ENCODE results near the gene SUMF2. TPM values are rescaled to one million over a fixed set of nuclear protein-coding genes. Genes with fewer than 3 reads are reported as not detected.

The SUMF2 gene
- total and polyA plus RNA-seq, 2 of the 13 experiments (the other 11 are each of a cell fraction or from before 2014, with no cell fraction given) = 48.9 to 54.4 TPM

DNA sequence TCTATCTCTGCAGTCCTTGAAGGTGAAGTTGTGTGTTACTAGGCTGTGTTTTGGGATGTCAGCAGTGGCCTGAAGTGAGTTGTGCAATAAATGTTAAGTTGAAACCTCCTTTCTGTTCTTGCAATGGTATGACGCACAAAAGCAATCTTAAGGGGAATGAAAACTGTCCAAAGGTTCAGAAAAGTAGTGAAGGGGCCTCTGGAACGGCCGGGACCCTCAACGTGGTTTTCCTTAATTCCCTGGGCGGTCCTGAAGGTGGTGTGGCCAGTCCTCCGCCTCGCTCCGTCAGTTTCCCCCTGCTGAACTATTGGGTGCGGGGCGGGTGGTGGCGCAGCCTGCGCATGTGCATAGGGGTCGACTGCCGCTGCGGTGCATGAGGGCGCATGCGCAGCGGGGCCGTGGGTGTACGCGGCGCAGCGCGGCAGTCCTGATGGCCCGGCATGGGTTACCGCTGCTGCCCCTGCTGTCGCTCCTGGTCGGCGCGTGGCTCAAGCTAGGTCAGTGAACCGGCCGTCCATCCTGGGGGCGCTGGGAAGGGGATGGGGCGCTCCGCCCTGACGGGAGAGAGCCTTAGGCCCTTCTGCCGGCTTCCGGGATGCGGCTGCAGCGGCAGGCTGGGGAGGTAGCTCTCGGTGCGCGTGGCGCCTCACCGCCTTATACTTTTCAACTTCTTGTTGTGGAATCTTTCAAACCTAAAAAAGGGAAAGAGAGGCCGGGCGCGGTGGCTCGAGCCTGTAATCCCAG lies at the start of gene SUMF2 (continued):
- TF ChIP-seq, protein P1, sequence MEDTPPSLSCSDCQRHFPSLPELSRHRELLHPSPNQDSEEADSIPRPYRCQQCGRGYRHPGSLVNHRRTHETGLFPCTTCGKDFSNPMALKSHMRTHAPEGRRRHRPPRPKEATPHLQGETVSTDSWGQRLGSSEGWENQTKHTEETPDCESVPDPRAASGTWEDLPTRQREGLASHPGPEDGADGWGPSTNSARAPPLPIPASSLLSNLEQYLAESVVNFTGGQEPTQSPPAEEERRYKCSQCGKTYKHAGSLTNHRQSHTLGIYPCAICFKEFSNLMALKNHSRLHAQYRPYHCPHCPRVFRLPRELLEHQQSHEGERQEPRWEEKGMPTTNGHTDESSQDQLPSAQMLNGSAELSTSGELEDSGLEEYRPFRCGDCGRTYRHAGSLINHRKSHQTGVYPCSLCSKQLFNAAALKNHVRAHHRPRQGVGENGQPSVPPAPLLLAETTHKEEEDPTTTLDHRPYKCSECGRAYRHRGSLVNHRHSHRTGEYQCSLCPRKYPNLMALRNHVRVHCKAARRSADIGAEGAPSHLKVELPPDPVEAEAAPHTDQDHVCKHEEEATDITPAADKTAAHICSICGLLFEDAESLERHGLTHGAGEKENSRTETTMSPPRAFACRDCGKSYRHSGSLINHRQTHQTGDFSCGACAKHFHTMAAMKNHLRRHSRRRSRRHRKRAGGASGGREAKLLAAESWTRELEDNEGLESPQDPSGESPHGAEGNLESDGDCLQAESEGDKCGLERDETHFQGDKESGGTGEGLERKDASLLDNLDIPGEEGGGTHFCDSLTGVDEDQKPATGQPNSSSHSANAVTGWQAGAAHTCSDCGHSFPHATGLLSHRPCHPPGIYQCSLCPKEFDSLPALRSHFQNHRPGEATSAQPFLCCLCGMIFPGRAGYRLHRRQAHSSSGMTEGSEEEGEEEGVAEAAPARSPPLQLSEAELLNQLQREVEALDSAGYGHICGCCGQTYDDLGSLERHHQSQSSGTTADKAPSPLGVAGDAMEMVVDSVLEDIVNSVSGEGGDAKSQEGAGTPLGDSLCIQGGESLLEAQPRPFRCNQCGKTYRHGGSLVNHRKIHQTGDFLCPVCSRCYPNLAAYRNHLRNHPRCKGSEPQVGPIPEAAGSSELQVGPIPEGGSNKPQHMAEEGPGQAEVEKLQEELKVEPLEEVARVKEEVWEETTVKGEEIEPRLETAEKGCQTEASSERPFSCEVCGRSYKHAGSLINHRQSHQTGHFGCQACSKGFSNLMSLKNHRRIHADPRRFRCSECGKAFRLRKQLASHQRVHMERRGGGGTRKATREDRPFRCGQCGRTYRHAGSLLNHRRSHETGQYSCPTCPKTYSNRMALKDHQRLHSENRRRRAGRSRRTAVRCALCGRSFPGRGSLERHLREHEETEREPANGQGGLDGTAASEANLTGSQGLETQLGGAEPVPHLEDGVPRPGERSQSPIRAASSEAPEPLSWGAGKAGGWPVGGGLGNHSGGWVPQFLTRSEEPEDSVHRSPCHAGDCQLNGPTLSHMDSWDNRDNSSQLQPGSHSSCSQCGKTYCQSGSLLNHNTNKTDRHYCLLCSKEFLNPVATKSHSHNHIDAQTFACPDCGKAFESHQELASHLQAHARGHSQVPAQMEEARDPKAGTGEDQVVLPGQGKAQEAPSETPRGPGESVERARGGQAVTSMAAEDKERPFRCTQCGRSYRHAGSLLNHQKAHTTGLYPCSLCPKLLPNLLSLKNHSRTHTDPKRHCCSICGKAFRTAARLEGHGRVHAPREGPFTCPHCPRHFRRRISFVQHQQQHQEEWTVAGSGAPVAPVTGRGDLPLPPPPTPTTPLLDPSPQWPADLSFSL (CRISPR knock-in tag; IDR thresholded peaks at IDR 0.05) = no peak
- TF ChIP-seq, protein P2, sequence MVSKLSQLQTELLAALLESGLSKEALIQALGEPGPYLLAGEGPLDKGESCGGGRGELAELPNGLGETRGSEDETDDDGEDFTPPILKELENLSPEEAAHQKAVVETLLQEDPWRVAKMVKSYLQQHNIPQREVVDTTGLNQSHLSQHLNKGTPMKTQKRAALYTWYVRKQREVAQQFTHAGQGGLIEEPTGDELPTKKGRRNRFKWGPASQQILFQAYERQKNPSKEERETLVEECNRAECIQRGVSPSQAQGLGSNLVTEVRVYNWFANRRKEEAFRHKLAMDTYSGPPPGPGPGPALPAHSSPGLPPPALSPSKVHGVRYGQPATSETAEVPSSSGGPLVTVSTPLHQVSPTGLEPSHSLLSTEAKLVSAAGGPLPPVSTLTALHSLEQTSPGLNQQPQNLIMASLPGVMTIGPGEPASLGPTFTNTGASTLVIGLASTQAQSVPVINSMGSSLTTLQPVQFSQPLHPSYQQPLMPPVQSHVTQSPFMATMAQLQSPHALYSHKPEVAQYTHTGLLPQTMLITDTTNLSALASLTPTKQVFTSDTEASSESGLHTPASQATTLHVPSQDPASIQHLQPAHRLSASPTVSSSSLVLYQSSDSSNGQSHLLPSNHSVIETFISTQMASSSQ (IDR thresholded peaks at IDR 0.05; ENCODE audit: low read depth) = no peak
- TF ChIP-seq, protein P2 (CRISPR knock-in tag; IDR thresholded peaks at IDR 0.05; ENCODE audit: borderline replicate concordance) = peak; percentile 57; the same call in 1 of the 2 replicates
- TF ChIP-seq IKZF1 (IDR thresholded peaks at IDR 0.05) (no peak), SALL1 (CRISPR knock-in tag; IDR thresholded peaks at IDR 0.05) (peak; percentile 90), ARID2 (CRISPR knock-in tag; IDR thresholded peaks at IDR 0.05; ENCODE audit: borderline replicate concordance) (no peak), SRY (CRISPR knock-in tag; IDR thresholded peaks at IDR 0.05) (peak; percentile 64; the same call in 1 of the 2 replicates), DMAP1 (CRISPR knock-in tag; IDR thresholded peaks at IDR 0.05) (peak; percentile 78), SP5 (CRISPR knock-in tag; IDR thresholded peaks at IDR 0.05; ENCODE audit: borderline replicate concordance, low read depth) (no peak; the same call in 1 of the 2 replicates), ZNF839 (CRISPR knock-in tag; IDR thresholded peaks at IDR 0.05; ENCODE audit: borderline replicate concordance) (peak; percentile 80; the same call in 1 of the 2 replicates), ZNF251 (CRISPR knock-in tag; IDR thresholded peaks at IDR 0.05) (no peak)
- TF ChIP-seq, protein P3, sequence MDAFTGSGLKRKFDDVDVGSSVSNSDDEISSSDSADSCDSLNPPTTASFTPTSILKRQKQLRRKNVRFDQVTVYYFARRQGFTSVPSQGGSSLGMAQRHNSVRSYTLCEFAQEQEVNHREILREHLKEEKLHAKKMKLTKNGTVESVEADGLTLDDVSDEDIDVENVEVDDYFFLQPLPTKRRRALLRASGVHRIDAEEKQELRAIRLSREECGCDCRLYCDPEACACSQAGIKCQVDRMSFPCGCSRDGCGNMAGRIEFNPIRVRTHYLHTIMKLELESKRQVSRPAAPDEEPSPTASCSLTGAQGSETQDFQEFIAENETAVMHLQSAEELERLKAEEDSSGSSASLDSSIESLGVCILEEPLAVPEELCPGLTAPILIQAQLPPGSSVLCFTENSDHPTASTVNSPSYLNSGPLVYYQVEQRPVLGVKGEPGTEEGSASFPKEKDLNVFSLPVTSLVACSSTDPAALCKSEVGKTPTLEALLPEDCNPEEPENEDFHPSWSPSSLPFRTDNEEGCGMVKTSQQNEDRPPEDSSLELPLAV (CRISPR knock-in tag; conservative IDR thresholded peaks at IDR 0.05; ENCODE audit: low read depth) = no peak
- TF ChIP-seq, protein P4, sequence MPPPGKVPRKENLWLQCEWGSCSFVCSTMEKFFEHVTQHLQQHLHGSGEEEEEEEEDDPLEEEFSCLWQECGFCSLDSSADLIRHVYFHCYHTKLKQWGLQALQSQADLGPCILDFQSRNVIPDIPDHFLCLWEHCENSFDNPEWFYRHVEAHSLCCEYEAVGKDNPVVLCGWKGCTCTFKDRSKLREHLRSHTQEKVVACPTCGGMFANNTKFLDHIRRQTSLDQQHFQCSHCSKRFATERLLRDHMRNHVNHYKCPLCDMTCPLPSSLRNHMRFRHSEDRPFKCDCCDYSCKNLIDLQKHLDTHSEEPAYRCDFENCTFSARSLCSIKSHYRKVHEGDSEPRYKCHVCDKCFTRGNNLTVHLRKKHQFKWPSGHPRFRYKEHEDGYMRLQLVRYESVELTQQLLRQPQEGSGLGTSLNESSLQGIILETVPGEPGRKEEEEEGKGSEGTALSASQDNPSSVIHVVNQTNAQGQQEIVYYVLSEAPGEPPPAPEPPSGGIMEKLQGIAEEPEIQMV (CRISPR knock-in tag; IDR thresholded peaks at IDR 0.05; ENCODE audit: low read depth) = no peak
- TF ChIP-seq, protein P5, sequence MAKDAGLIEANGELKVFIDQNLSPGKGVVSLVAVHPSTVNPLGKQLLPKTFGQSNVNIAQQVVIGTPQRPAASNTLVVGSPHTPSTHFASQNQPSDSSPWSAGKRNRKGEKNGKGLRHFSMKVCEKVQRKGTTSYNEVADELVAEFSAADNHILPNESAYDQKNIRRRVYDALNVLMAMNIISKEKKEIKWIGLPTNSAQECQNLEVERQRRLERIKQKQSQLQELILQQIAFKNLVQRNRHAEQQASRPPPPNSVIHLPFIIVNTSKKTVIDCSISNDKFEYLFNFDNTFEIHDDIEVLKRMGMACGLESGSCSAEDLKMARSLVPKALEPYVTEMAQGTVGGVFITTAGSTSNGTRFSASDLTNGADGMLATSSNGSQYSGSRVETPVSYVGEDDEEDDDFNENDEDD (CRISPR knock-in tag; IDR thresholded peaks at IDR 0.05; ENCODE audit: borderline replicate concordance) = peak; percentile 71; the same call in 1 of the 2 replicates

All from HepG2 (cell line).